ENCODE results near the gene LMX1B. TPM values are rescaled to one million over a fixed set of nuclear protein-coding genes. Genes with fewer than 3 reads are reported as not detected.

Gene LMX1B
- polyA plus RNA-seq, 2 donors = 0.01 to 0.02 TPM

- Histone ChIP-seq H3K27ac (ENCODE audit: low read depth in 2 of 2, low read length in 1 of 2) (no peak overlapping the region), H3K27me3 (ENCODE audit: control insufficient read depth in 1 of 2, insufficient read depth in 2 of 2, low read length in 2 of 2) (no peaks in the 10 kb centered on the region), H3K9me3 (ENCODE audit: control insufficient read depth in 2 of 2, insufficient read depth in 1 of 2, low read depth in 1 of 2, low read length in 1 of 2) (peaks cover 0 to 4% of the 10 kb centered on the region in 2 donors), H3K4me3 (ENCODE audit: low read depth in 1 of 2, low read length in 2 of 2) (no peak overlapping the region), H3K4me1 (ENCODE audit: control insufficient read depth in 2 of 2, insufficient read depth in 2 of 2, low read length in 1 of 2) (no peaks in the 10 kb centered on the region), H3K36me3 (ENCODE audit: control insufficient read depth in 2 of 2, insufficient read depth in 2 of 2, low read length in 1 of 2) (no peaks in the 10 kb centered on the region)
- 80 to 87% methylated on average over 21 to 22 of the region's 22 CpGs for WGBS, 2 donors
These were observed 82.1 kb downstream of the LMX1B start for GRCh38 chr9:126695701-126696400.

- Histone ChIP-seq H3K4me3 (ENCODE audit: low read depth in 1 of 2, low read length in 2 of 2) (no peak overlapping the region), H3K4me1 (ENCODE audit: control insufficient read depth in 2 of 2, insufficient read depth in 2 of 2, low read length in 1 of 2) (no peaks in the 10 kb centered on the region), H3K27me3 (ENCODE audit: control insufficient read depth in 1 of 2, insufficient read depth in 2 of 2, low read length in 2 of 2) (no peaks in the 10 kb centered on the region), H3K27ac (ENCODE audit: low read depth in 2 of 2, low read length in 1 of 2) (no peak overlapping the region), H3K9me3 (ENCODE audit: control insufficient read depth in 2 of 2, insufficient read depth in 1 of 2, low read depth in 1 of 2, low read length in 1 of 2) (peaks cover 0 to 4% of the 10 kb centered on the region in 2 donors), H3K36me3 (ENCODE audit: control insufficient read depth in 2 of 2, insufficient read depth in 2 of 2, low read length in 1 of 2) (no peaks in the 10 kb centered on the region)
- WGBS, 2 donors = 83 to 86% methylated on average over 27 of the region's 27 CpGs
These were observed 82.8 kb downstream of the LMX1B start for GRCh38 chr9:126696401-126697145.

- H3K27ac ChIP-seq (ENCODE audit: low read depth in 2 of 2, low read length in 1 of 2) = no peak overlapping the region
- 81 to 89% methylated on average over 3 of the region's 3 CpGs for WGBS, 2 donors
- no peaks in the 10 kb centered on the region for H3K4me1 ChIP-seq (ENCODE audit: control insufficient read depth in 2 of 2, insufficient read depth in 2 of 2, low read length in 1 of 2)
- H3K27me3 ChIP-seq (ENCODE audit: control insufficient read depth in 1 of 2, insufficient read depth in 2 of 2, low read length in 2 of 2) = no peaks in the 10 kb centered on the region
- peaks cover 0 to 4% of the 10 kb centered on the region in 2 donors for H3K9me3 ChIP-seq (ENCODE audit: control insufficient read depth in 2 of 2, insufficient read depth in 1 of 2, low read depth in 1 of 2, low read length in 1 of 2)
- no peaks in the 10 kb centered on the region for H3K36me3 ChIP-seq (ENCODE audit: control insufficient read depth in 2 of 2, insufficient read depth in 2 of 2, low read length in 1 of 2)
- no peak overlapping the region for H3K4me3 ChIP-seq (ENCODE audit: low read depth in 1 of 2, low read length in 2 of 2)
These were observed 83.6 kb downstream of the LMX1B start for GRCh38 chr9:126697330-126697729.

GRCh38 chr9:126698251-126698650 is 84.5 kb downstream of the LMX1B start:
- Histone ChIP-seq H3K4me3 (ENCODE audit: low read depth in 1 of 2, low read length in 2 of 2) (no peak overlapping the region), H3K27me3 (ENCODE audit: control insufficient read depth in 1 of 2, insufficient read depth in 2 of 2, low read length in 2 of 2) (no peaks in the 10 kb centered on the region), H3K9me3 (ENCODE audit: control insufficient read depth in 2 of 2, insufficient read depth in 1 of 2, low read depth in 1 of 2, low read length in 1 of 2) (no peaks in the 10 kb centered on the region), H3K27ac (ENCODE audit: low read depth in 2 of 2, low read length in 1 of 2) (no peak overlapping the region), H3K36me3 (ENCODE audit: control insufficient read depth in 2 of 2, insufficient read depth in 2 of 2, low read length in 1 of 2) (no peaks in the 10 kb centered on the region), H3K4me1 (ENCODE audit: control insufficient read depth in 2 of 2, insufficient read depth in 2 of 2, low read length in 1 of 2) (no peaks in the 10 kb centered on the region)
- WGBS, 2 donors = 67 to 82% methylated on average over 2 of the region's 2 CpGs

- Histone ChIP-seq H3K27ac (ENCODE audit: low read depth in 2 of 2, low read length in 1 of 2) (no peak overlapping the region), H3K9me3 (ENCODE audit: control insufficient read depth in 2 of 2, insufficient read depth in 1 of 2, low read depth in 1 of 2, low read length in 1 of 2) (no peaks in the 10 kb centered on the region), H3K4me1 (ENCODE audit: control insufficient read depth in 2 of 2, insufficient read depth in 2 of 2, low read length in 1 of 2) (no peaks in the 10 kb centered on the region), H3K36me3 (ENCODE audit: control insufficient read depth in 2 of 2, insufficient read depth in 2 of 2, low read length in 1 of 2) (no peaks in the 10 kb centered on the region), H3K4me3 (ENCODE audit: low read depth in 1 of 2, low read length in 2 of 2) (no peak overlapping the region), H3K27me3 (ENCODE audit: control insufficient read depth in 1 of 2, insufficient read depth in 2 of 2, low read length in 2 of 2) (no peaks in the 10 kb centered on the region)
- 73% methylated on average over 5 of the region's 5 CpGs for WGBS, 2 donors
These were observed 85.0 kb downstream of the LMX1B start for GRCh38 chr9:126698756-126699155.

GRCh38 chr9:126699401-126699881 is 85.7 kb downstream of the LMX1B start:
- 75 to 77% methylated on average over 10 of the region's 10 CpGs for WGBS, 2 donors
- Histone ChIP-seq H3K36me3 (ENCODE audit: control insufficient read depth in 2 of 2, insufficient read depth in 2 of 2, low read length in 1 of 2) (no peaks in the 10 kb centered on the region), H3K4me1 (ENCODE audit: control insufficient read depth in 2 of 2, insufficient read depth in 2 of 2, low read length in 1 of 2) (peaks cover 0 to 3% of the 10 kb centered on the region in 2 donors), H3K27ac (ENCODE audit: low read depth in 2 of 2, low read length in 1 of 2) (no peak overlapping the region), H3K4me3 (ENCODE audit: low read depth in 1 of 2, low read length in 2 of 2) (no peak overlapping the region), H3K9me3 (ENCODE audit: control insufficient read depth in 2 of 2, insufficient read depth in 1 of 2, low read depth in 1 of 2, low read length in 1 of 2) (no peaks in the 10 kb centered on the region), H3K27me3 (ENCODE audit: control insufficient read depth in 1 of 2, insufficient read depth in 2 of 2, low read length in 2 of 2) (no peaks in the 10 kb centered on the region)

- Histone ChIP-seq H3K27ac (ENCODE audit: low read depth in 2 of 2, low read length in 1 of 2) (no peak overlapping the region), H3K9me3 (ENCODE audit: control insufficient read depth in 2 of 2, insufficient read depth in 1 of 2, low read depth in 1 of 2, low read length in 1 of 2) (no peaks in the 10 kb centered on the region), H3K36me3 (ENCODE audit: control insufficient read depth in 2 of 2, insufficient read depth in 2 of 2, low read length in 1 of 2) (no peaks in the 10 kb centered on the region), H3K4me1 (ENCODE audit: control insufficient read depth in 2 of 2, insufficient read depth in 2 of 2, low read length in 1 of 2) (peaks cover under 1 to 8% of the 10 kb centered on the region in 2 donors), H3K4me3 (ENCODE audit: low read depth in 1 of 2, low read length in 2 of 2) (no peak overlapping the region), H3K27me3 (ENCODE audit: control insufficient read depth in 1 of 2, insufficient read depth in 2 of 2, low read length in 2 of 2) (no peaks in the 10 kb centered on the region)
- 88 to 90% methylated on average over 10 of the region's 10 CpGs for WGBS, 2 donors
These were observed 86.6 kb downstream of the LMX1B start for GRCh38 chr9:126700296-126700695.

- H3K4me1 ChIP-seq (ENCODE audit: control insufficient read depth in 2 of 2, insufficient read depth in 2 of 2, low read length in 1 of 2) = peaks cover 4 to 12% of the 10 kb centered on the region in 2 donors
- H3K27me3 ChIP-seq (ENCODE audit: control insufficient read depth in 1 of 2, insufficient read depth in 2 of 2, low read length in 2 of 2) = no peaks in the 10 kb centered on the region
- H3K9me3 ChIP-seq (ENCODE audit: control insufficient read depth in 2 of 2, insufficient read depth in 1 of 2, low read depth in 1 of 2, low read length in 1 of 2) = no peaks in the 10 kb centered on the region
- H3K27ac ChIP-seq (ENCODE audit: low read depth in 2 of 2, low read length in 1 of 2) = no peak overlapping the region
- WGBS, 2 donors = 66 to 77% methylated on average over 14 of the region's 14 CpGs
- no peak overlapping the region for H3K4me3 ChIP-seq (ENCODE audit: low read depth in 1 of 2, low read length in 2 of 2)
- H3K36me3 ChIP-seq (ENCODE audit: control insufficient read depth in 2 of 2, insufficient read depth in 2 of 2, low read length in 1 of 2) = no peaks in the 10 kb centered on the region
These were observed 87.4 kb downstream of the LMX1B start for GRCh38 chr9:126700903-126701812.

GRCh38 chr9:126701813-126702140 is 88.0 kb downstream of the LMX1B start:
- no peaks in the 10 kb centered on the region for H3K9me3 ChIP-seq (ENCODE audit: control insufficient read depth in 2 of 2, insufficient read depth in 1 of 2, low read depth in 1 of 2, low read length in 1 of 2)
- H3K36me3 ChIP-seq (ENCODE audit: control insufficient read depth in 2 of 2, insufficient read depth in 2 of 2, low read length in 1 of 2) = no peaks in the 10 kb centered on the region
- H3K4me1 ChIP-seq (ENCODE audit: control insufficient read depth in 2 of 2, insufficient read depth in 2 of 2, low read length in 1 of 2) = peaks cover 6 to 12% of the 10 kb centered on the region in 2 donors
- 82 to 84% methylated on average over 9 of the region's 9 CpGs for WGBS, 2 donors
- H3K27me3 ChIP-seq (ENCODE audit: control insufficient read depth in 1 of 2, insufficient read depth in 2 of 2, low read length in 2 of 2) = no peaks in the 10 kb centered on the region
- no peak overlapping the region for H3K4me3 ChIP-seq (ENCODE audit: low read depth in 1 of 2, low read length in 2 of 2)
- no peak overlapping the region for H3K27ac ChIP-seq (ENCODE audit: low read depth in 2 of 2, low read length in 1 of 2)

Measured in esophagus (tissue), 2 donors.